ENCODE results near the gene AP4M1. TPM values are rescaled to one million over a fixed set of nuclear protein-coding genes. Genes with fewer than 3 reads are reported as not detected.

Gene AP4M1
- polyA plus RNA-seq, 1 experiment = 26.1 TPM

DNA sequence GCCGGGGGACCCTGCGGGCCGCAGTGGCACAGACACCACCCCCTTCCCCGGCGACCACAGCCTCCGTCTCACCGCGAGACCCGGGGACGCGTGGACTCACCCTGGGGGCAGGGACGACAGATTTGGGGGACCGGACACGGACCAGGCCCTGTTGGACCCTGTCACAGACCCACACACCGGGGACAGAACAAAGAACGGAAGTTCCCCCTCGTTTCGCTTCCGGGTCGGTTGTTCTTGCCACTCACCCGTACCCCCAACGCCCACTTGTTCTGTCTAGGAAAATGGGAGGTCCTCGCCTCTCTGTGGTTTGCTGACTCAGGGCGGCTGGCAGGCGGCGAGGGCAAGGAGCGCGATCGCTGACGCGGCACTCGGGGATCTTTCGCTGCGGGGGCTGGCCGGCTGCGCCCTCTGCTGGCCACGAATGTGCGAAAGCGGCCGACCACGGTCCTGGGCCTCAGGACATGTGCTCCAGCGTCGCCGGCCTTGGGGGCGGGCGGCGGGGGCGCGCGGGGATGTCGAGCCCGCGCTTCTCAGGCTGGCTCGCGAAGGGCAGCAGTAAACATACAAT lies 19.8 kb upstream of the AP4M1 start, which contains the start of gene ZNF3:
TSS of gene ZNF3 (minus strand) at position 189 of the 568 bp plus-strand sequence. CDS start 4,366 bp downstream, outside the sequence.
- POLR2A ChIA-PET = interaction anchor here (0.9 to 1.1 kb wide), 2 partner anchors 20 to 32 kb away, joined by 3 to 4 read pairs; partner anchors contain the start of genes AP4M1, MCM7 and ZSCAN21
- no peaks in the 10 kb centered on the region for H3K27me3 ChIP-seq (ENCODE audit: control insufficient read depth, insufficient read depth, low read length)
- CTCF ChIA-PET = interaction anchor here (0.7 to 2.3 kb wide), 8 partner anchors 11 to 167 kb away, joined by 3 to 13 read pairs (median 5); no protein-coding TSS in a partner anchor
- peak within 1 kb of the TSS; percentile 84 for H3K27ac ChIP-seq (ENCODE audit: low read depth, low read length)
- TF ChIP-seq, protein P1, sequence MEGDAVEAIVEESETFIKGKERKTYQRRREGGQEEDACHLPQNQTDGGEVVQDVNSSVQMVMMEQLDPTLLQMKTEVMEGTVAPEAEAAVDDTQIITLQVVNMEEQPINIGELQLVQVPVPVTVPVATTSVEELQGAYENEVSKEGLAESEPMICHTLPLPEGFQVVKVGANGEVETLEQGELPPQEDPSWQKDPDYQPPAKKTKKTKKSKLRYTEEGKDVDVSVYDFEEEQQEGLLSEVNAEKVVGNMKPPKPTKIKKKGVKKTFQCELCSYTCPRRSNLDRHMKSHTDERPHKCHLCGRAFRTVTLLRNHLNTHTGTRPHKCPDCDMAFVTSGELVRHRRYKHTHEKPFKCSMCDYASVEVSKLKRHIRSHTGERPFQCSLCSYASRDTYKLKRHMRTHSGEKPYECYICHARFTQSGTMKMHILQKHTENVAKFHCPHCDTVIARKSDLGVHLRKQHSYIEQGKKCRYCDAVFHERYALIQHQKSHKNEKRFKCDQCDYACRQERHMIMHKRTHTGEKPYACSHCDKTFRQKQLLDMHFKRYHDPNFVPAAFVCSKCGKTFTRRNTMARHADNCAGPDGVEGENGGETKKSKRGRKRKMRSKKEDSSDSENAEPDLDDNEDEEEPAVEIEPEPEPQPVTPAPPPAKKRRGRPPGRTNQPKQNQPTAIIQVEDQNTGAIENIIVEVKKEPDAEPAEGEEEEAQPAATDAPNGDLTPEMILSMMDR (IDR thresholded peaks at IDR 0.05; ENCODE audit: low read depth, low read length) = peak; percentile 81
- peak; percentile 99 for DNase-seq (ENCODE audit: low read depth, low spot score)
- H3K9me3 ChIP-seq (ENCODE audit: control insufficient read depth, insufficient read depth, low read length) = peaks cover 8% of the 10 kb centered on the region
- peak within 1 kb of the TSS; percentile 95 for H3K4me3 ChIP-seq (ENCODE audit: low read depth, low read length)

DNA sequence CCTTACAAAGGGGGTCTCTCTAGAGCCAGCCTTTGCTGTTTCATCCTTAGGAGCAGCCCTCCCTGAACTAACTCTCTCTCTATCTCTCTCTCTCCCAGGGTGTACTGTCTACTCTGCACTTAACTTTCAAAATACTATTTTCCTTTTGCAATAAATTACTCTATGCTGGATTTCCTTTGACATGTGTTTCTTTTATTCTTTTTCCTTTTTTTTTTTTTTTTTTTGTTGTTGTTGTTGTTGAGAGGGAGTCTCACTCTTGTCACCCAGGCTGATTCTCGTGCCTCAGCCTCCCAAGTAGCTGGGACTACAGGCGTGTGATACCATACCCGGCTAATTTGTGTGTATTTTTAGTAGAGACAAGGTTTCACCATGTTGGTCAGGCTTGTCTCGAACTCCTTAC lies 18.5 kb upstream of the AP4M1 start:
- no peak overlapping the region for H3K4me3 ChIP-seq (ENCODE audit: low read depth, low read length)
- POLR2A ChIA-PET = interaction anchor here (0.9 to 1.0 kb wide), 2 partner anchors 17 to 19 kb away, joined by 3 to 6 read pairs; no protein-coding TSS in a partner anchor

DNA sequence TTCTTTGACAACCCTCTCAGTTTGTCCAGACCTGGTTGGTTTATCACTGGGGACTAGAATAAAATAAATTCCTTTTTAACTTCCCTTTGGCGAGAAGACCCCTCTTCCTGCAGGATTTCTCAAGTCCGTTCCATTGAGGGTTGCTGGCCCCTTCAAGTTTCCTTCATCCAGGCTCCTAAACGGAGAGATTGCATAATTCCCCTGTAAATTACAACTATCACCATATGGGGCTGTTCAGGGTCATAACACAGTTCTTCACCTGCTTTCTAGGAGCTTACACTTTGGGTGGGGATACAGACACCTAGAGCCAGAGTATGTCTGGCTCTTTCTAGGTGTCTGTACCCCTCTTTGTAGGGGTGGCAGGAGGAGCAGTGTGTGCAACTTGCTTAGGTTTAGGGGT lies 15.9 kb upstream of the AP4M1 start:
- ChIA-PET POLR2A (no interaction called here), CTCF (no interaction called here)
- H3K27ac ChIP-seq (ENCODE audit: low read depth, low read length) = peak overlapping the region; percentile 31
- H3K27me3 ChIP-seq (ENCODE audit: control insufficient read depth, insufficient read depth, low read length) = no peaks in the 10 kb centered on the region
- no peak for DNase-seq (ENCODE audit: low read depth, low spot score)
- TF ChIP-seq, protein P1 (IDR thresholded peaks at IDR 0.05; ENCODE audit: low read depth, low read length) = no peak
- H3K9me3 ChIP-seq (ENCODE audit: control insufficient read depth, insufficient read depth, low read length) = no peaks in the 10 kb centered on the region; the same call in 1 of the 2 replicates
- H3K4me3 ChIP-seq (ENCODE audit: low read depth, low read length) = no peak overlapping the region

More for the DNA sequence above, 18.5 kb upstream of the AP4M1 start:
- H3K27me3 ChIP-seq (ENCODE audit: control insufficient read depth, insufficient read depth, low read length) = no peaks in the 10 kb centered on the region
- DNase-seq (ENCODE audit: low read depth, low spot score) = no peak
- H3K27ac ChIP-seq (ENCODE audit: low read depth, low read length) = peak overlapping the region; percentile 22
- CTCF ChIA-PET = interaction anchor here (0.8 to 2.3 kb wide), 13 partner anchors 12 to 169 kb away, joined by 3 to 13 read pairs (median 5); partner anchors contain the start of genes AP4M1 and MCM7
- no peaks in the 10 kb centered on the region for H3K9me3 ChIP-seq (ENCODE audit: control insufficient read depth, insufficient read depth, low read length)
- TF ChIP-seq, protein P1 (IDR thresholded peaks at IDR 0.05; ENCODE audit: low read depth, low read length) = no peak

DNA sequence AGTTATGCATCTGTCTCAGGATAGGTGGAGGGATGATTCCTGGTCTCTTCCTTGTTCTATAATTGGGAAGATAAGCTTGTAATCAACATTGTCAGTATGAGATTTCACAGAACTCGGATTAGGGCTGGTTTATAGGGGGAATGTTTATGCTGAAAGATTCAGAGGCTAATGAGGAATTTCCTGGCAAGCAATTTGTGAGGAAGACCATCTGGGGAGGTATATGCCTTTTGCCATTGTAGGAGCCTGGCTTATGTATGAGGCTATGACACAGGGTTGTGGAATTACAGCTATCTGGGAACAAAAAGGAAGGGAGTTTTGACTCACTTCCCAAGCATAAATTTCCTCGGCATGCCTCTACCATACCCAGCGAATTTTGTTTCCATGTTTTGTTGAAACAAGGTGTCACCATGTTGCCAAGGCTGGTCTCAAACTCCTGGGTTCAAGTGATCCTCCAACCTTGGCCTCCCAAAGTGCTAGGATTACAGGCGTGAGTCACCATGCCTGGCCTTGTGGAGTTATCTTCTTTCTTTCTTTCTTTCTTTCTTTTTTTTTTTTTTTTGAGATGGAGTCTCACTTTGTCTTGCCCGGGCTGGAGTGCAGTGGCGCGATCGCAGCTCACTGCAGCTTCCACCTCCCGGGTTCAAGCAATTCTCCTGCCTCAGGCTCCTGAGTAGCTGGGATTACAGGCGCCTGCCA lies 14.2 kb upstream of the AP4M1 start:
- DNase-seq (ENCODE audit: low read depth, low spot score) = peak; percentile 98
- Histone ChIP-seq H3K4me3 (ENCODE audit: low read depth, low read length) (no peak overlapping the region), H3K9me3 (ENCODE audit: control insufficient read depth, insufficient read depth, low read length) (no peaks in the 10 kb centered on the region; the same call in 1 of the 2 replicates), H3K27me3 (ENCODE audit: control insufficient read depth, insufficient read depth, low read length) (no peaks in the 10 kb centered on the region), H3K27ac (ENCODE audit: low read depth, low read length) (peak overlapping the region; percentile 97)
- ChIA-PET CTCF (no interaction called here), POLR2A (interaction anchor here (0.6 to 5.2 kb wide), 5 partner anchors 8 to 342 kb away, joined by 3 to 67 read pairs (median 4); partner anchors contain the start of genes AP4M1 and MCM7)
- TF ChIP-seq, protein P1 (IDR thresholded peaks at IDR 0.05; ENCODE audit: low read depth, low read length) = no peak
